Measurements from ENCODE around the gene GPR26. TPM values are rescaled to one million over a fixed set of nuclear protein-coding genes. Genes with fewer than 3 reads are reported as not detected.

The GPR26 gene
- total RNA-seq, 2 donors from 2014 or later = not detected

DNA sequence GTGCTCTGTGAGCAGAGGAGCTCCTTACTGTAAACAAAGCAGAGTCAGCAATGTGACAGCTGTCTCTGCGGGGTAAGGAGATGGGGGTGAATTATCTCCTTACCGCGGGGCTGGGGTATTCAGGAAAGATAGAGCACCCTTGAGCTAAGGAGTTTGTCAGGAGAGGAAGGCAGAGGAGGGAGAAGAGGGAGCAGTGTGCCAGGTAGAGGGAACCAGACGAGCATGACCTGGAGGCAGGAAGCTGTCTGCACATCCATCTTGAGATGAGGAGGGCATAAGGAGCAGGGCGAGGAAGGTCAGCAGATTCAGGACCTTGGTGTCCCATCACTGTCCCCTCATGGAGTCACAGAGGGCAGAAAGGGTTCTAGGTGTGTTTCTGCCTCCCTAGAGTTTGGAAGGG is 32.5 kb upstream of the GPR26 start:
- Histone ChIP-seq H3K36me3 (no peaks in the 10 kb centered on the region), H3K27ac (no peak overlapping the region), H3K4me1 (ENCODE audit: control insufficient read depth in 1 of 2, low read depth in 2 of 2) (no peaks in the 10 kb centered on the region), H3K9me3 (peaks cover 6% of the 10 kb centered on the region), H3K27me3 (replicated peaks; ENCODE audit: insufficient read depth) (no peaks in the 10 kb centered on the region), H3K4me3 (no peak overlapping the region)
- ATAC-seq (ENCODE audit: insufficient number of reproducible peaks, low FRiP score, low read depth) = no peak
- DNase-seq (ENCODE audit: low spot score) = no peak
- TF ChIP-seq, protein P1, sequence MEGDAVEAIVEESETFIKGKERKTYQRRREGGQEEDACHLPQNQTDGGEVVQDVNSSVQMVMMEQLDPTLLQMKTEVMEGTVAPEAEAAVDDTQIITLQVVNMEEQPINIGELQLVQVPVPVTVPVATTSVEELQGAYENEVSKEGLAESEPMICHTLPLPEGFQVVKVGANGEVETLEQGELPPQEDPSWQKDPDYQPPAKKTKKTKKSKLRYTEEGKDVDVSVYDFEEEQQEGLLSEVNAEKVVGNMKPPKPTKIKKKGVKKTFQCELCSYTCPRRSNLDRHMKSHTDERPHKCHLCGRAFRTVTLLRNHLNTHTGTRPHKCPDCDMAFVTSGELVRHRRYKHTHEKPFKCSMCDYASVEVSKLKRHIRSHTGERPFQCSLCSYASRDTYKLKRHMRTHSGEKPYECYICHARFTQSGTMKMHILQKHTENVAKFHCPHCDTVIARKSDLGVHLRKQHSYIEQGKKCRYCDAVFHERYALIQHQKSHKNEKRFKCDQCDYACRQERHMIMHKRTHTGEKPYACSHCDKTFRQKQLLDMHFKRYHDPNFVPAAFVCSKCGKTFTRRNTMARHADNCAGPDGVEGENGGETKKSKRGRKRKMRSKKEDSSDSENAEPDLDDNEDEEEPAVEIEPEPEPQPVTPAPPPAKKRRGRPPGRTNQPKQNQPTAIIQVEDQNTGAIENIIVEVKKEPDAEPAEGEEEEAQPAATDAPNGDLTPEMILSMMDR (IDR thresholded peaks at IDR 0.05) = no peak

DNA sequence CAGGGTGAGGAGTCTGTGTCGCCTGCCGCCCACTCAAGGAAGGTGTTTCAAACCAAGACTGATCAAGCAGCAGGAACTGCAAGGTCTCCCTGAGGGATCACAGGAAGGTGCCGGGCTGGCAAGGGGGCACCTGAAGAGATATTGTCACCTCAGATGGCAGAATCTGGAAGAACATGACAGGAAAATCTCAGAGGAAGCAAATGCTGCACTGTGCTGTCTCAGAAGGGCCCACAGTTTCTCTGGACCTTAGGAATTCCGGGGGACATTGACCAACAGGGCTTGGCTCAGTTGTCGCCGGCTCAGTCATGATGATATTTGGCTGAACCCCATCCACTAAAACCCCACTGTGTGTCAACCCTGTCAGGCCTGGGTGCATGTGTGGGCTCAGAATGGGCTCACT is 31.9 kb upstream of the GPR26 start:
- DNase-seq (ENCODE audit: low spot score) = no peak
- Histone ChIP-seq H3K4me3 (no peak overlapping the region), H3K27me3 (replicated peaks; ENCODE audit: insufficient read depth) (no peaks in the 10 kb centered on the region), H3K36me3 (no peaks in the 10 kb centered on the region), H3K9me3 (peaks cover 2% of the 10 kb centered on the region), H3K4me1 (ENCODE audit: control insufficient read depth in 1 of 2, low read depth in 2 of 2) (no peaks in the 10 kb centered on the region), H3K27ac (no peak overlapping the region)
- no peak for ATAC-seq (ENCODE audit: insufficient number of reproducible peaks, low FRiP score, low read depth)
- TF ChIP-seq, protein P1 (IDR thresholded peaks at IDR 0.05) = no peak

DNA sequence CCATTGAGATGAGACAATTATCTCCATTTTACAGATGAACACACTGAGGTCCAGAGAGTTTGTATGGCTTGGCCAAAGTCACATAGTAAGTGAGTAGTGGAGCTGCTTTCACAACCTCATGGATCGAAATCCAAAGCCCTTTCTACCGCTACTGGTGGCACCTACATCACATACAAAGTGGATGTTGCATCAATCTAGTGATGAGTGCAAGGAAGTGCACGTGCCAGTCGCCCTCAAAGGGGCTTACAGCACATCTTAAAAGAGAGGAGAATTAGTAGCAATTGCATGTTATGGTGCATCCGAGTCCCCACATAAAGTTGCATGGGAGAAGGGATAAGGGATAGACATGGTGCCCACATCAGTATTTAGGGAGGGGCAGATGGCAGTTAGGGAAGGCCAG is 31.0 kb upstream of the GPR26 start:
- H3K4me3 ChIP-seq = no peak overlapping the region
- H3K27ac ChIP-seq = no peak overlapping the region
- H3K36me3 ChIP-seq = no peaks in the 10 kb centered on the region
- H3K4me1 ChIP-seq (ENCODE audit: control insufficient read depth in 1 of 2, low read depth in 2 of 2) = no peaks in the 10 kb centered on the region
- no peaks in the 10 kb centered on the region for H3K27me3 ChIP-seq (replicated peaks; ENCODE audit: insufficient read depth)
- TF ChIP-seq, protein P1 (IDR thresholded peaks at IDR 0.05) = no peak
- no peaks in the 10 kb centered on the region for H3K9me3 ChIP-seq
- DNase-seq (ENCODE audit: low spot score) (no peak), ATAC-seq (ENCODE audit: insufficient number of reproducible peaks, low FRiP score, low read depth) (no peak)

DNA sequence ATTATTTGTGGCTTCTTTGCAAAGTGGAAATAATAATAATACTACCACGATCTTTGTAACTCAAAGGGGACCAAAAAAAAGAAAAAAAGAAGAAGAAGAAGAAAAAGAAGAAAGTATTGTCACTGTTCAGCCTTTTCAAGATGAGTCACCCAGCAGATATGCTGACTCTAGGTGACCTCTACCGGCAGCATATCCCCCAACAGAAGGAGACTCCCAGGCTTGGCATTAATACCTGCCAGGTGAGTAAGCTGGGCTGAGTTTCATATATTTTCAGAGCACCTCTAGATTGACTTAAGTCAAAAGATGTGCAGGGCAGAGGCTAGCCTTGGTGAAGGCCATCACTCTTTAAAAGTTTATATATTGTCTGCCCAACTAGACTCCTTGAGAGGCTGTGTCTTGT is 30.4 kb upstream of the GPR26 start:
- Histone ChIP-seq H3K36me3 (no peaks in the 10 kb centered on the region), H3K9me3 (no peaks in the 10 kb centered on the region), H3K4me3 (no peak overlapping the region), H3K27me3 (replicated peaks; ENCODE audit: insufficient read depth) (no peaks in the 10 kb centered on the region), H3K27ac (no peak overlapping the region), H3K4me1 (ENCODE audit: control insufficient read depth in 1 of 2, low read depth in 2 of 2) (no peaks in the 10 kb centered on the region)
- no peak for DNase-seq (ENCODE audit: low spot score)
- ATAC-seq (ENCODE audit: insufficient number of reproducible peaks, low FRiP score, low read depth) = no peak
- TF ChIP-seq, protein P1 (IDR thresholded peaks at IDR 0.05) = no peak

DNA sequence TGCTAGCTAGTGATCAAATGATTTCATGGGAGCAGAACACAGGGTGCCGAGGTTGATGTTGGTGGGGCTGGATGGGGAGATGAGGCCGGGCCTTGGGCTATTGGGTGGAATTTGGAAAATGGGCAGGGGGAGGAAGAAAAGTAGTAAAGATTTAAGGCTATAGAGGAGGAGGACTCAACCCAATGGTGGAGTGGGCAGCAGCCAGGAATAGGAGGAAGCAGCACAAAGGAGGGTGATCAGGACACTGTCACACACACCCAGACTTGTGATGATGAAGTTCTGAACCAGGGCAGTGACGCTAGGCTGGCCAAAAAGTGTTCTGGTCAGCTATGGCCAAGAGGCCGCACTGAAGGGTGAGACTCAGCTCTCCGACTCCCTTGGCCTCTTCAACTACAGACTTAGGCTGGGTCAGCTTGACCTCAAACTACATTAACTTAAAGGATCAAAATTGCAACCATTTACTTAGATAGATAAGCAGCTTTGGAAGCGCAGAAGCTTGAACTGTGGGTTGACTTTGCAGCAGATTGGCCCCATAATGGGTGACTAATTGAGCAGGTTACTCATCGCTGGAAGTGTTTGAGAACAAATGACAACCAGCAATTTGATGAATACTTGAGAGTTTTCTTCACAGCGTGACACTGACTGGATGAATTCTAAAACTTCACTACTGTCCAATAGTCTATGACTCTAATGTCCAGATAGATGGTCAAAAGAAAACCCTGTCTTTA is 29.4 kb upstream of the GPR26 start:
- no peak for ATAC-seq (ENCODE audit: insufficient number of reproducible peaks, low FRiP score, low read depth)
- H3K36me3 ChIP-seq = no peaks in the 10 kb centered on the region
- TF ChIP-seq, protein P1 (IDR thresholded peaks at IDR 0.05) = no peak
- no peak overlapping the region for H3K4me3 ChIP-seq
- H3K27ac ChIP-seq = no peak overlapping the region
- no peaks in the 10 kb centered on the region for H3K27me3 ChIP-seq (replicated peaks; ENCODE audit: insufficient read depth)
- H3K9me3 ChIP-seq = no peaks in the 10 kb centered on the region
- no peaks in the 10 kb centered on the region for H3K4me1 ChIP-seq (ENCODE audit: control insufficient read depth in 1 of 2, low read depth in 2 of 2)
- DNase-seq (ENCODE audit: low spot score) = no peak
